ENCODE data around the gene GIGYF2.
A peak's percentile ranks its signal among the peaks of the same experiment; 100 is the strongest.

The GIGYF2 gene

GRCh38 chr2:232728785-232729184, 31.7 kb downstream of the GIGYF2 start:
- TF ChIP-seq, protein P1, sequence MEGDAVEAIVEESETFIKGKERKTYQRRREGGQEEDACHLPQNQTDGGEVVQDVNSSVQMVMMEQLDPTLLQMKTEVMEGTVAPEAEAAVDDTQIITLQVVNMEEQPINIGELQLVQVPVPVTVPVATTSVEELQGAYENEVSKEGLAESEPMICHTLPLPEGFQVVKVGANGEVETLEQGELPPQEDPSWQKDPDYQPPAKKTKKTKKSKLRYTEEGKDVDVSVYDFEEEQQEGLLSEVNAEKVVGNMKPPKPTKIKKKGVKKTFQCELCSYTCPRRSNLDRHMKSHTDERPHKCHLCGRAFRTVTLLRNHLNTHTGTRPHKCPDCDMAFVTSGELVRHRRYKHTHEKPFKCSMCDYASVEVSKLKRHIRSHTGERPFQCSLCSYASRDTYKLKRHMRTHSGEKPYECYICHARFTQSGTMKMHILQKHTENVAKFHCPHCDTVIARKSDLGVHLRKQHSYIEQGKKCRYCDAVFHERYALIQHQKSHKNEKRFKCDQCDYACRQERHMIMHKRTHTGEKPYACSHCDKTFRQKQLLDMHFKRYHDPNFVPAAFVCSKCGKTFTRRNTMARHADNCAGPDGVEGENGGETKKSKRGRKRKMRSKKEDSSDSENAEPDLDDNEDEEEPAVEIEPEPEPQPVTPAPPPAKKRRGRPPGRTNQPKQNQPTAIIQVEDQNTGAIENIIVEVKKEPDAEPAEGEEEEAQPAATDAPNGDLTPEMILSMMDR (IDR thresholded peaks at IDR 0.05; ENCODE audit: insufficient read depth, missing control alignments), result no peak

DNA sequence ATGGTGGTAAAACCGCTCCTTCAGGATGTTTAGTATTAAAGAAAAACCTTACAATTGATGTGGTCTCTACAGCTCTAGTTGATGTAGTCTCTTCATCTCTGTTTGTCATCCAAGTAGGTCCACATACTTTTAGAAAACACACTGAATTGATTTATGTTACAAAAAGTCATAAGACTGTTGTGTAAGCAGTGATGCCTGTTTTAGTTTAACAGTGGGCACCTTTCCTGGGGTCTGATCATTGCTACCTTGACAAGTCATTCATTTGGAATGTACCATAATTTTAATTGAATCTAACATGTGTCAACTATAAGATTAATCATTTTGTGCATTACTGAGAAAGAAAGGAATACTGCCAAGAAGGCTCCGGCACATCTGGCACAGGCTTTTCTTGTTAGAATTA, 34.3 kb downstream of the GIGYF2 start:
- FAIRE-seq (no peak), DNase-seq (ENCODE audit: insufficient read length, low spot score) (no peak)
- TF ChIP-seq, protein P1 (IDR thresholded peaks at IDR 0.05; ENCODE audit: insufficient read depth, missing control alignments), result no peak

More at GRCh38 chr2:232728785-232729184, 31.7 kb downstream of the GIGYF2 start:
- no peak for DNase-seq (ENCODE audit: insufficient read length, low spot score)
- no peak for FAIRE-seq

DNA sequence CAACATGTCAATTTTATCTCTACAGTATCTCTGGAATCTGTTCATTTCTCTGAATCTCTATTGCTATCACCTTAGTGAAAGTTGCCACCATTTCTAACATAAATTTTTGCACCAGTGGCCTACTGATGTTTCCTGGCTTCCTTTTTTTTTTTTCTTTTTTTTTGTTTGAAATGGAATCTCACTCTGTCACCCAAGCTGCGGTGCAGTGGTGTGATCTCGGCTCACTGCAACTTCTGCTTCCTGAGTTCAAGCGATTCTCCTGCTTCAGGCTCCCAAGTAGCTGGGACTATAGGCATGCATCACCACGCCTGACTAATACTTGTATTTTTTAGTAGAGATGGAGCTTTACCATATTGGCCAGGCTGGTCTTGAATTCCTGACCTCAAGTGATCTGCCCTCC, 44.2 kb downstream of the GIGYF2 start:
- TF ChIP-seq, protein P1 (IDR thresholded peaks at IDR 0.05; ENCODE audit: insufficient read depth, missing control alignments), result no peak
- DNase-seq (ENCODE audit: insufficient read length, low spot score), result no peak
- FAIRE-seq, result no peak

DNA sequence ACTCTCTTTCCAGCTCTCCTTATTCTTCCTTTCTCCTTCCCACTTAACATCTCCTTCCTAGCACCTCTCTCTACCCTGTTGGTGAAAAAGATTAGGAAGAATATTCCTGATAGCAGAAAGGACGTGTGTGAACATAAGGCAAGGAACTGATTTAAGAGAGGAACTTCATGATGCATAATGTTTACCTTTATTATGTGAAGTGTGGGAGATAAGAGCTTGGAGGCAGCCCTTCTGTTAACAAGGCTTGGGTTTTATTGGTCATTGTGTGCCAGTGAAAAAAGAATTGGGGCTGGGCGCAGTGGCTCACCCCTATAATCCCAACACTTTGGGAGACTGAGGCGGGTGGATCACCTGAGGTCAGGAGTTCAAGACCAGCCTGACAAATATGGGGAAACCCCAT, 44.8 kb downstream of the GIGYF2 start:
- TF ChIP-seq, protein P1 (IDR thresholded peaks at IDR 0.05; ENCODE audit: insufficient read depth, missing control alignments), result no peak
- DNase-seq (ENCODE audit: insufficient read length, low spot score), result no peak
- no peak for FAIRE-seq

- TF ChIP-seq, protein P1 (IDR thresholded peaks at IDR 0.05; ENCODE audit: insufficient read depth, missing control alignments), result no peak
- FAIRE-seq, result no peak
- no peak for DNase-seq (ENCODE audit: insufficient read length, low spot score)
Measured at GRCh38 chr2:232744963-232745362, 47.8 kb downstream of the GIGYF2 start.

DNA sequence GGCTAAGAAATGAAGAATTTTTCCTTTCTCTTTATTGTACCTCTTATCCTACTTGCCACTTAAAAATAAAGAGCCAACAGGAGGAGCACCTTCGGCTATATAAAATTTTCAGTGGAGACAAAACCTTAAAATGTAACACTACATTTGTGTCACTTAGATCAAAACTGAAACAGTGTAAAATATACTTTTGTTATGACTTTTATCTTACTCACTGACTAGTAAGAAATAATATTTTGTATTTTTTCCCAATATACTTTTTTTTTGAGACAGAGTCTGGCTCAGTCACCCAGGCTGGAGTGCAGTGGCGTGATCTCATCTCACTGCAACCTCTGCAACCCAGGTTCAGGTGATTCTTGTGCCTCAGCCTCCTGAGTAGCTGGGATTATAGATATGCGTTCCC, 50.9 kb downstream of the GIGYF2 start:
- no peak for DNase-seq (ENCODE audit: insufficient read length, low spot score)
- FAIRE-seq, result no peak
- TF ChIP-seq, protein P1 (IDR thresholded peaks at IDR 0.05; ENCODE audit: insufficient read depth, missing control alignments), result no peak

- no peak for DNase-seq (ENCODE audit: insufficient read length, low spot score)
- TF ChIP-seq, protein P1 (IDR thresholded peaks at IDR 0.05; ENCODE audit: insufficient read depth, missing control alignments), result no peak
- peak; percentile 16 for FAIRE-seq
Measured at GRCh38 chr2:232749331-232749730, 52.2 kb downstream of the GIGYF2 start.

All from D721Med (cell line).